ENCODE data around the gene CROCC2. TPM values are rescaled to one million over a fixed set of nuclear protein-coding genes. Genes with fewer than 3 reads are reported as not detected.

CROCC2 gene
- total and polyA plus RNA-seq, 2 of the 13 experiments (the other 11 are each of a cell fraction or from before 2014, with no cell fraction given), result not detected

GRCh38 chr2:240876475-240877251 is 29.5 kb upstream of the CROCC2 start (continued):
- TF ChIP-seq KDM2A (CRISPR knock-in tag; IDR thresholded peaks at IDR 0.05; ENCODE audit: borderline replicate concordance, low read depth), result peak; percentile 71
- TF ChIP-seq SRF (IDR thresholded peaks at IDR 0.05; ENCODE audit: low read depth, low read length), result 0 out of 2 replicates have a peak, but pooled peaks have one; percentile 10
- TF ChIP-seq FOXA1 (IDR thresholded peaks at IDR 0.05), result no peak
- TF ChIP-seq FOXA1 (CRISPR knock-in tag; IDR thresholded peaks at IDR 0.05), result 0 out of 2 replicates have a peak, but pooled peaks have one; percentile 18
- peak; percentile 27; the same call in 1 of the 2 replicates for TF ChIP-seq MNT (IDR thresholded peaks at IDR 0.05)
- TF ChIP-seq ZNF503 (CRISPR knock-in tag; IDR thresholded peaks at IDR 0.05), result no peak
- peak; percentile 75; the same call in 1 of the 2 replicates for TF ChIP-seq MXD3 (CRISPR knock-in tag; IDR thresholded peaks at IDR 0.05)
- TF ChIP-seq ZNF720 (CRISPR knock-in tag; IDR thresholded peaks at IDR 0.05), result no peak
- peak; percentile 17; the same call in 1 of the 2 replicates for TF ChIP-seq ZNF7 (CRISPR knock-in tag; IDR thresholded peaks at IDR 0.05)
- peak; percentile 57; the same call in 1 of the 2 replicates for TF ChIP-seq ZNF362 (CRISPR knock-in tag; IDR thresholded peaks at IDR 0.05; ENCODE audit: borderline replicate concordance)
- TF ChIP-seq ZXDC (CRISPR knock-in tag; IDR thresholded peaks at IDR 0.05), result no peak; the same call in 1 of the 2 replicates
- TF ChIP-seq ZNF251 (CRISPR knock-in tag; IDR thresholded peaks at IDR 0.05), result no peak
- TF ChIP-seq SRSF9 (IDR thresholded peaks at IDR 0.05; ENCODE audit: borderline replicate concordance, insufficient read depth, low read depth, low read length, poor library complexity, severe bottlenecking), result no peak
- 0 out of 2 replicates have a peak, but pooled peaks have one; percentile 18 for TF ChIP-seq MTF2 (CRISPR knock-in tag; IDR thresholded peaks at IDR 0.05; ENCODE audit: borderline replicate concordance)
- TF ChIP-seq, protein P1, sequence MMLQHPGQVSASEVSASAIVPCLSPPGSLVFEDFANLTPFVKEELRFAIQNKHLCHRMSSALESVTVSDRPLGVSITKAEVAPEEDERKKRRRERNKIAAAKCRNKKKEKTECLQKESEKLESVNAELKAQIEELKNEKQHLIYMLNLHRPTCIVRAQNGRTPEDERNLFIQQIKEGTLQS (CRISPR knock-in tag; IDR thresholded peaks at IDR 0.05), result no peak
- TF ChIP-seq, protein P2, sequence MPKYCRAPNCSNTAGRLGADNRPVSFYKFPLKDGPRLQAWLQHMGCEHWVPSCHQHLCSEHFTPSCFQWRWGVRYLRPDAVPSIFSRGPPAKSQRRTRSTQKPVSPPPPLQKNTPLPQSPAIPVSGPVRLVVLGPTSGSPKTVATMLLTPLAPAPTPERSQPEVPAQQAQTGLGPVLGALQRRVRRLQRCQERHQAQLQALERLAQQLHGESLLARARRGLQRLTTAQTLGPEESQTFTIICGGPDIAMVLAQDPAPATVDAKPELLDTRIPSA (CRISPR knock-in tag; IDR thresholded peaks at IDR 0.05; ENCODE audit: borderline replicate concordance), result no peak

All from HepG2 (cell line).